IMR-90 (cell line): Measurements from ENCODE around the gene NELFCD.

ENCODE experiments used
- BHLHE40 ChIP-seq: fragments of 150-350 bp; IDR thresholded peaks from 2 replicates; pipeline ENCODE4 v1.6.1; 2016; ENCODE audit warnings: mild to moderate bottlenecking, low read depth, low read length
- CEBPB ChIP-seq: IDR thresholded peaks from 2 replicates; pipeline ENCODE4 v1.6.1; 2012; ENCODE audit warnings: low read depth, low read length, improper control_type of control experiment
- CHD1 ChIP-seq: IDR thresholded peaks from 2 replicates; pipeline ENCODE4 v1.6.1; 2012; ENCODE audit warnings: low read depth, low read length, improper control_type of control experiment
- CTCF ChIP-seq: conservative IDR thresholded peaks from 2 replicates; pipeline ENCODE4 v1.5.1; 2012; ENCODE audit warnings: mild to moderate bottlenecking, low read depth, low read length, improper control_type of control experiment
- ELK1 ChIP-seq: fragments of 150-350 bp; IDR thresholded peaks from 2 replicates; pipeline ENCODE4 v1.6.1; 2016; ENCODE audit warnings: low read depth, mild to moderate bottlenecking, low read length, moderate library complexity, borderline replicate concordance
- FOS ChIP-seq: fragments of 150-350 bp; IDR thresholded peaks from 2 replicates; pipeline ENCODE4 v1.6.1; 2016; ENCODE audit warnings: low read depth, low read length
- MAFK ChIP-seq: IDR thresholded peaks from 2 replicates; pipeline ENCODE4 v1.6.1; 2012; ENCODE audit warnings: low read depth, low read length, improper control_type of control experiment
- MAZ ChIP-seq: IDR thresholded peaks from 2 replicates; pipeline ENCODE4 v1.6.1; 2012; ENCODE audit warnings: low read depth, mild to moderate bottlenecking, low read length, improper control_type of control experiment, moderate library complexity, borderline replicate concordance
- MXI1 ChIP-seq: IDR thresholded peaks from 2 replicates; pipeline ENCODE4 v1.6.1; 2012; ENCODE audit warnings: low read depth, mild to moderate bottlenecking, low read length, moderate library complexity, borderline replicate concordance
- POLR2A ChIP-seq: IDR thresholded peaks from 2 replicates; pipeline ENCODE4 v1.6.1; 2012; ENCODE audit warnings: mild to moderate bottlenecking, low read depth, low read length
- RAD21 ChIP-seq: IDR thresholded peaks from 2 replicates; pipeline ENCODE4 v1.6.1; 2012; ENCODE audit warnings: low read length, improper control_type of control experiment
- RCOR1 ChIP-seq: IDR thresholded peaks from 2 replicates; pipeline ENCODE4 v1.6.1; 2012; ENCODE audit warnings: mild to moderate bottlenecking, low read length, improper control_type of control experiment; ENCODE audit not compliant: insufficient replicate concordance
- RFX5 ChIP-seq: IDR thresholded peaks from 2 replicates; pipeline ENCODE4 v1.8.0; 2012; ENCODE audit warnings: low read depth, mild to moderate bottlenecking, low read length, moderate library complexity
- SMC3 ChIP-seq: fragments of 150-350 bp; IDR thresholded peaks from 2 replicates; pipeline ENCODE4 v1.6.1; 2016; ENCODE audit warnings: low read depth, mild to moderate bottlenecking, antibody characterized with exemption, low read length, moderate library complexity

- TF ChIP-seq CTCF (no peak), POLR2A (no peak), RAD21 (no peak), BHLHE40 (no peak), RCOR1 (no peak), FOS (no peak), MAFK (no peak), RFX5 (no peak), CEBPB (no peak), CHD1 (no peak), MXI1 (no peak), SMC3 (no peak), ELK1 (no peak), MAZ (no peak)
These were observed 4.6 kb downstream of the NELFCD start for GRCh38 chr20:58985656-58986055.
